Upper lobe of right lung (tissue), 1 donor: ENCODE data around the gene PHTF2. TPM values are rescaled to one million over a fixed set of nuclear protein-coding genes. Genes with fewer than 3 reads are reported as not detected.

Source experiments
- ATAC-seq: fragments of 200-7000 bp; cut with Tn5 transposase; one replicate; pipeline ENCODE4 v1.9.1; 2020; ENCODE audit warnings: mild to moderate bottlenecking, moderate library complexity
- DNase-seq: peaks from one replicate; pipeline ENCODE4 v3.0.0-alpha.2; 2020
- H3K27ac ChIP-seq: fragments of 200-600 bp; one replicate; pipeline ENCODE4 v1.8.0; 2022
- H3K27me3 ChIP-seq: fragments of 200-600 bp; one replicate; pipeline ENCODE4 v1.8.0; 2022; ENCODE audit warnings: mild to moderate bottlenecking
- H3K36me3 ChIP-seq: fragments of 200-600 bp; one replicate; pipeline ENCODE4 v1.8.0; 2022
- H3K4me1 ChIP-seq: fragments of 200-600 bp; one replicate; pipeline ENCODE4 v1.8.0; 2022
- H3K4me3 ChIP-seq: fragments of 200-600 bp; one replicate; pipeline ENCODE4 v1.8.0; 2022; ENCODE audit warnings: mild to moderate bottlenecking
- H3K9me3 ChIP-seq: fragments of 200-600 bp; one replicate; pipeline ENCODE4 v1.8.0; 2022
- CTCF ChIP-seq: fragments of 200-600 bp; IDR thresholded peaks from one replicate; pipeline ENCODE4 v1.8.0; 2022; ENCODE audit warnings: antibody characterized with exemption
- intact Hi-C: fragments of 100-400 bp; cut with DNase I; formaldehyde crosslinking; loops from one replicate; pipeline ENCODE4 v1.11.0; 2022
- total RNA-seq: library from RNA; stranded (reverse); fragmentation: NEBNext Ultra II Directional; extraction: Animal tissue kit (Norgen Biotek cat#: 25700); gene quantifications from one replicate; pipeline ENCODE4 v1.2.1, GENCODE V29; 2021
- donor health status: DM: no; HTN: yes; CAD: no; lungs with severe emphysema.

Gene PHTF2
- total RNA-seq, 1 donor from 2014 or later = 14.4 TPM

GRCh38 chr7:77794000-77794399 lies 4.6 kb upstream of the PHTF2 start:
- no peak overlapping the region for H3K4me3 ChIP-seq
- intact Hi-C loops = no loop called here
- no peak for DNase-seq
- TF ChIP-seq CTCF = no peak
- no peaks in the 10 kb centered on the region for H3K27me3 ChIP-seq
- no peak for ATAC-seq
- H3K9me3 ChIP-seq = no peaks in the 10 kb centered on the region
- no peaks in the 10 kb centered on the region for H3K36me3 ChIP-seq
- H3K4me1 ChIP-seq = peaks cover 21% of the 10 kb centered on the region
- no peak overlapping the region for H3K27ac ChIP-seq

- H3K9me3 ChIP-seq = no peaks in the 10 kb centered on the region
- DNase-seq = no peak
- no peaks in the 10 kb centered on the region for H3K36me3 ChIP-seq
- no peak overlapping the region for H3K27ac ChIP-seq
- H3K4me3 ChIP-seq = no peak overlapping the region
- no peak for TF ChIP-seq CTCF
- intact Hi-C loops = no loop called here
- peaks cover 27% of the 10 kb centered on the region for H3K4me1 ChIP-seq
- H3K27me3 ChIP-seq = no peaks in the 10 kb centered on the region
- no peak for ATAC-seq
Measured at GRCh38 chr7:77796109-77796508, 2.5 kb upstream of the PHTF2 start.

GRCh38 chr7:77796960-77797359 lies 1.6 kb upstream of the PHTF2 start:
- H3K27me3 ChIP-seq = no peaks in the 10 kb centered on the region
- no peaks in the 10 kb centered on the region for H3K36me3 ChIP-seq
- peak overlapping the region; percentile 93 for H3K4me3 ChIP-seq
- intact Hi-C loops = no loop called here
- no peaks in the 10 kb centered on the region for H3K9me3 ChIP-seq
- no peak for ATAC-seq
- no peak for TF ChIP-seq CTCF
- H3K4me1 ChIP-seq = peaks cover 19% of the 10 kb centered on the region
- no peak overlapping the region for H3K27ac ChIP-seq
- DNase-seq = no peak

GRCh38 chr7:77797734-77798393 lies 709 bp upstream of the PHTF2 start:
- intact Hi-C loops = no loop called here
- DNase-seq = peak; percentile 73

GRCh38 chr7:77799078-77799964 lies 748 bp downstream of the PHTF2 start:
- peaks cover 23% of the 10 kb centered on the region for H3K4me1 ChIP-seq
- no peak for TF ChIP-seq CTCF
- DNase-seq = peak; percentile 74

More at GRCh38 chr7:77797734-77798393, 709 bp upstream of the PHTF2 start:
- Histone ChIP-seq H3K27me3 (no peaks in the 10 kb centered on the region), H3K4me1 (peaks cover 19% of the 10 kb centered on the region), H3K36me3 (no peaks in the 10 kb centered on the region), H3K27ac (peak overlapping the region; percentile 87), H3K9me3 (no peaks in the 10 kb centered on the region), H3K4me3 (peak overlapping the region; percentile 93)
- TF ChIP-seq CTCF = no peak
- ATAC-seq = peak; percentile 22

More at GRCh38 chr7:77799078-77799964, 748 bp downstream of the PHTF2 start:
- intact Hi-C loops = no loop called here
- H3K36me3 ChIP-seq = no peaks in the 10 kb centered on the region
- peak; percentile 0 for ATAC-seq
- peak overlapping the region; percentile 80 for H3K27ac ChIP-seq
- no peaks in the 10 kb centered on the region for H3K9me3 ChIP-seq
- H3K27me3 ChIP-seq = no peaks in the 10 kb centered on the region
- peak overlapping the region; percentile 93 for H3K4me3 ChIP-seq
